HUES64 (cell line): ENCODE measurements around the gene FBXO8.
A peak's percentile ranks its signal among the peaks of the same experiment; 100 is the strongest.

Experiments used
- H3K27ac ChIP-seq: 2 replicates; pipeline ENCODE4 v1.7.0; 2013; ENCODE audit warnings: low read depth, low read length, inconsistent platforms
- H3K27me3 ChIP-seq: 2 replicates; pipeline ENCODE4 v1.6.1; 2013; ENCODE audit warnings: mild to moderate bottlenecking, low read length; ENCODE audit not compliant: insufficient read depth
- H3K36me3 ChIP-seq: 2 replicates; pipeline ENCODE4 v1.6.1; 2013; ENCODE audit warnings: mild to moderate bottlenecking, low read length; ENCODE audit not compliant: insufficient read depth
- H3K4me1 ChIP-seq: 2 replicates; pipeline ENCODE4 v1.6.1; 2013; ENCODE audit warnings: mild to moderate bottlenecking, low read length, moderate library complexity; ENCODE audit not compliant: insufficient read depth
- H3K4me3 ChIP-seq: 2 replicates; pipeline ENCODE4 v1.5.1; 2013; ENCODE audit warnings: mild to moderate bottlenecking, low read length, moderate library complexity
- H3K9ac ChIP-seq: 2 replicates; pipeline ENCODE4 v1.6.1; 2013; ENCODE audit warnings: mild to moderate bottlenecking, low read depth, low read length
- H3K9me3 ChIP-seq: 2 replicates; pipeline ENCODE4 v1.6.1; 2013; ENCODE audit warnings: low read depth, low read length; ENCODE audit not compliant: insufficient read depth
- WGBS: fragments of 150-250, 120-280 bp; methylation state at CpG from one replicate; pipeline ENCODE4 v1.1.7; 2013; ENCODE audit warnings: missing lambda C conversion rate; 5-methylcytosine and 5-hydroxymethylcytosine counted together

The FBXO8 gene

GRCh38 chr4:174216799-174217272 lies 66.6 kb downstream of the FBXO8 start:
- H3K4me3 ChIP-seq: no peak overlapping the region
- no peak overlapping the region for H3K27ac ChIP-seq
- no peaks in the 10 kb centered on the region for H3K36me3 ChIP-seq
- 8% methylated on average over 15 of the region's 15 CpGs for WGBS
- H3K9me3 ChIP-seq: no peaks in the 10 kb centered on the region
- peaks cover 100% of the 10 kb centered on the region for H3K27me3 ChIP-seq
- no peak overlapping the region for H3K9ac ChIP-seq
- peaks cover 46% of the 10 kb centered on the region for H3K4me1 ChIP-seq

DNA sequence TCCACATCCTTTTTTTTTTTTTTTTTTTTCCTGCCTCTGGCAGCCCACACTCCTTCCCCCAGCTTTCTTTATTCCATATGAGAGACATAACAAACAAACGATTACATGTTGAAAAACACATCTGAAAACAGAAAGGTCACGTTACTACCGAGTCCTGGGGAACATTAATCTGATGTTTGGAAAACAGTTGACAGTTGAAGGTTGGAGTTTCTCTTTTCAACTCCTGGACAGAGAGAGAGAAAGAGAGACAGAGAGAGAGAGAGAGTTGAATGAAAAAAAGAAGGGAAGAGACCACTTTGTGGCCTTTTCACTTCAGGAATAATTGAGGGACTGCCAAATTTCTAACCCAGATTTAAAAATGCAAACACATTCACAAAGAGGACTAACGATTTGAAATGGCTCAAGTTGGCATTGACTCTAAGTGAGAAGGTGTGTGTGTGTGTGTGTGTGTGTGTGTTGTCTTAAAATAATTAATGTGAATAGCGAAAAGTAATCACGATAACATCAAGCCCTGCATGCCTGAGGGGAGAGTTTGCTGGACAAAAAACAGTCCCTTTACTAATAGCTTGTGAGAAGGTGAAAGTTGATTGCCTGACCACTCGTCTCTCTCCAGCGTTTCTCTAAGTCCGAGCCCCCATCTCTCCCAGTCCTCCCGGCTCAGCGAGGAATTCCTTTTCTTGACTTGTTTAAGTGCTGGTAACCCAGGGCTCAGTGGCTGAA lies 67.3 kb downstream of the FBXO8 start:
- no peaks in the 10 kb centered on the region for H3K9me3 ChIP-seq
- WGBS: 6% methylated on average over 11 of the region's 11 CpGs
- H3K4me3 ChIP-seq: no peak overlapping the region

GRCh38 chr4:174215057-174215456 lies 68.4 kb downstream of the FBXO8 start:
- 4% methylated on average over 1 of the region's 5 CpGs for WGBS
- H3K27me3 ChIP-seq: peaks cover 100% of the 10 kb centered on the region

More for the DNA sequence above, 67.3 kb downstream of the FBXO8 start:
- Histone ChIP-seq H3K4me1 (peaks cover 47% of the 10 kb centered on the region), H3K27me3 (peaks cover 100% of the 10 kb centered on the region), H3K9ac (no peak overlapping the region), H3K27ac (no peak overlapping the region), H3K36me3 (no peaks in the 10 kb centered on the region)

GRCh38 chr4:174214101-174214878 lies 69.2 kb downstream of the FBXO8 start:
- Histone ChIP-seq H3K36me3 (no peaks in the 10 kb centered on the region), H3K27ac (no peak overlapping the region), H3K9ac (no peak overlapping the region), H3K9me3 (no peaks in the 10 kb centered on the region), H3K4me1 (peaks cover 47% of the 10 kb centered on the region), H3K4me3 (peak overlapping the region; percentile 46), H3K27me3 (peaks cover 100% of the 10 kb centered on the region)
- 1% methylated on average over 44 of the region's 47 CpGs for WGBS

More at GRCh38 chr4:174215057-174215456, 68.4 kb downstream of the FBXO8 start:
- Histone ChIP-seq H3K4me1 (peaks cover 47% of the 10 kb centered on the region), H3K9me3 (no peaks in the 10 kb centered on the region), H3K36me3 (no peaks in the 10 kb centered on the region), H3K4me3 (peak overlapping the region; percentile 46), H3K27ac (no peak overlapping the region), H3K9ac (no peak overlapping the region)

DNA sequence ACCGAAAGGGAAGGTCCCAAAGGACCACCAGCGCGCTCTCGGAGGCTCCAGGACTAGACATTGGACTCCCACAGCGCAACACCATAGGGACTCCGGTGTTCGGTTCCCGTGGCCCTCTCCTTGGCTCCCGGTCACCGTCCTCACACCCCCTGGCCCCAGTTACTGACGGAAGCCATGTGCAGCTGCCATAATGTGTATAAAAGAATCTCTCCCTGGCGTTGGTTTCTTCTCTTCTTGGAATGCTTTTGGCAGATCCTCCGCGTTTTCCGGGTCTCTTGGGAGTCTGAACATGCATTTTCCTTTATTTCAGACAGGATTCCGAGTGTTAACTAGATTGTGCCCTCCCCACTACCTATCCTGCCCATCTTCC lies 69.8 kb downstream of the FBXO8 start:
- H3K27ac ChIP-seq: no peak overlapping the region
- H3K27me3 ChIP-seq: peaks cover 100% of the 10 kb centered on the region
- WGBS: 3% methylated on average over 16 of the region's 16 CpGs
- peaks cover 46% of the 10 kb centered on the region for H3K4me1 ChIP-seq
- H3K4me3 ChIP-seq: peak overlapping the region; percentile 46
- H3K9me3 ChIP-seq: no peaks in the 10 kb centered on the region
- no peaks in the 10 kb centered on the region for H3K36me3 ChIP-seq
- no peak overlapping the region for H3K9ac ChIP-seq

DNA sequence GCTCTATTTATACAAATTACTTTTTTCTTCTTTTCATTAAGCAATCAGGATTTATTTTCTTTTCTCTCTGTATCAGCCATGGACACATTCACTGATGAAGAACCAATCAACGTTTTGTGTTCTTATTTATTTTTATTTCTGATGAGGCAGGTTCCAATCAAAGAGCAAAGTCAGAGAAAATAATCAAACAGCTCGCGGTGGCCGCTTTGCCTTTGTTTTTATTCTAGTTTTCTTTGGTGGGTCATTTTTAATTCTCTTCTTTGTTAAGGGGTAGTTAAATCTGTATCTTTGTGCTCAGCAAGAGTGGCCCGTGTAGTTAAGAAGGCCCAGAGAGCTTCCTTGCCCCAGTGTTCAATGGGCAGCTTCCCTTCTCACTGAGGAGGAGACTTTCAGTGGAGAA lies 71.4 kb downstream of the FBXO8 start:
- no peak overlapping the region for H3K27ac ChIP-seq
- no peak overlapping the region for H3K9ac ChIP-seq
- peaks cover 100% of the 10 kb centered on the region for H3K27me3 ChIP-seq
- H3K4me3 ChIP-seq: no peak overlapping the region
- H3K9me3 ChIP-seq: no peaks in the 10 kb centered on the region
- H3K36me3 ChIP-seq: no peaks in the 10 kb centered on the region
- H3K4me1 ChIP-seq: peaks cover 33% of the 10 kb centered on the region
- WGBS: 5% methylated on average over 5 of the region's 5 CpGs

DNA sequence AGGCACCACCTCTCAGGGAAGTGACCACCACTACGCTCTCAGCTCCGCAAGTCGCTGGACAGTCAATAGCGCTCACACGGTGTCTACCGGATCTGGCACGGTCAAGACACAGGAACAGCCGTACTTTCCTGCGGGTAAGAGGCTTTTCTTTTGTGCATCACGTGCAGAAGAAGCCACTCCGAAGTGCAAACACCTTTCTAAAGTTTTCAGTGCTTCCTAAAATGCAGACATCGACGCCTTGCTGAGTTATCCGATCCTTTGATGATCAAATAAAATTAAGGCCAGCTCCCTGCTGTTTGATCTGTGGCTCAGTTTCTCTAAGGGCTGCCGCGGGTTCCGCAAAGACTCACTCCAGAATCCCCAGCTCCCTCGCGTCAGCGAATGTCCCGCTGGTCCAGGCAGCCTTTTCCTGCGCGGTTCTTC lies 71.8 kb downstream of the FBXO8 start:
- Histone ChIP-seq H3K36me3 (no peaks in the 10 kb centered on the region), H3K9me3 (no peaks in the 10 kb centered on the region), H3K4me1 (peaks cover 30% of the 10 kb centered on the region), H3K27me3 (peaks cover 100% of the 10 kb centered on the region), H3K27ac (no peak overlapping the region), H3K9ac (no peak overlapping the region), H3K4me3 (no peak overlapping the region)
- WGBS: 4% methylated on average over 23 of the region's 23 CpGs

DNA sequence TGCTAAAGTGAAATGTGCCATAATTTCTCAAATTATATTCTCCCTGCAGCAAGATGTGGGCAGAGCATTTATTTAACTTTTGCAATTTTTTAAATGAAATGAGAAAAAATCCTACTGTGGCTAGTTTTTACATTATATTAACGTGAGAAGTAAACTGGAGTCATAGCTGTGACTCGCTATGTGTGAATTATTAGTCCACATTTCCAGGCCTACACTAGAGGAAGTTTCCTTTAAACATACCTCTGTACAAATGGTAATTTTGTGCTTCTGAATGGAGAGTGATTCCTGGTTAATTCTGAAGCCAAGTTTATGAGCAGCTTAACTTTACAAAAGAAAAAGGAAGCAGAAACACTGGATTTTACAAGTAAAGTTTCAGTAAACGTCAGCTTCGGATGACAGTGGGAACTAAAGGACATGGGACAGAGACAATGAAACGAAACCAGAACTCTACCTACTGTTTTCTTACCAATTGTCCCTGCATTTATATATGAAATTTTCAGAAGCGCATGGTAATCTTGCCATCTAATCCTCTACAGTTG lies 72.4 kb downstream of the FBXO8 start:
- no peaks in the 10 kb centered on the region for H3K9me3 ChIP-seq
- no peak overlapping the region for H3K27ac ChIP-seq
- peaks cover 97% of the 10 kb centered on the region for H3K27me3 ChIP-seq
- peaks cover 24% of the 10 kb centered on the region for H3K4me1 ChIP-seq
- no peak overlapping the region for H3K4me3 ChIP-seq
- no peaks in the 10 kb centered on the region for H3K36me3 ChIP-seq
- no peak overlapping the region for H3K9ac ChIP-seq
- WGBS: 54% methylated on average over 6 of the region's 6 CpGs

- Histone ChIP-seq H3K9me3 (no peaks in the 10 kb centered on the region), H3K27me3 (peaks cover 91% of the 10 kb centered on the region)
- 51% methylated on average over 2 of the region's 2 CpGs for WGBS
Measured at GRCh38 chr4:174210354-174210753, 73.1 kb downstream of the FBXO8 start.

DNA sequence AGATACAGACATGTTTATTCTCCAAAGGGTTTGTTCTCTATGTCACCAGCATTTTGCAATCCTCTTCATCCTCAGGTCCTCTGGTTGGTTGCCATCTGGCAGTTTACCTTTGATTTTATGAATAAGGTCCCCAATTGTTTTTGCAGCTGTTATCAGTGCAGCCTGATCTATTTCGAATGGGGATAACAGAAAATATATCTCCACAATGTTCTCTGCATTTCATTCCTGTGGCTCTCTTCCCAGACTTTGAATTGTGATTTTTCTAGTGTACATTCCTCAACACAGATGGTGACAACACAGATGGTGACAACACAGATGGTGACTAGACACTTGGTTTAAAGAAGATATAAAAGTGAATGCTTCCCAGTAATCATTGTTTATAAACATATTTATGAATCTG lies 74.1 kb downstream of the FBXO8 start:
- Histone ChIP-seq H3K9me3 (no peaks in the 10 kb centered on the region), H3K9ac (no peak overlapping the region), H3K4me3 (no peak overlapping the region), H3K27me3 (peaks cover 82% of the 10 kb centered on the region), H3K27ac (no peak overlapping the region), H3K4me1 (peaks cover 11% of the 10 kb centered on the region; the same call in 1 of the 2 replicates), H3K36me3 (no peaks in the 10 kb centered on the region)
- WGBS: 73% methylated on average over 1 of the region's 1 CpG

More at GRCh38 chr4:174210354-174210753, 73.1 kb downstream of the FBXO8 start:
- Histone ChIP-seq H3K4me3 (no peak overlapping the region), H3K36me3 (no peaks in the 10 kb centered on the region), H3K27ac (no peak overlapping the region), H3K4me1 (peaks cover 17% of the 10 kb centered on the region), H3K9ac (no peak overlapping the region)

GRCh38 chr4:174207367-174207766 lies 76.1 kb downstream of the FBXO8 start:
- Histone ChIP-seq H3K27ac (no peak overlapping the region), H3K9ac (no peak overlapping the region), H3K4me1 (peaks cover 5% of the 10 kb centered on the region), H3K4me3 (no peak overlapping the region), H3K27me3 (peaks cover 63% of the 10 kb centered on the region), H3K36me3 (no peaks in the 10 kb centered on the region), H3K9me3 (no peaks in the 10 kb centered on the region)
- WGBS: 95% methylated on average over 3 of the region's 3 CpGs
